CD14-positive monocyte (primary cell): ENCODE data around the gene SATL1. TPM values are rescaled to one million over a fixed set of nuclear protein-coding genes. Genes with fewer than 3 reads are reported as not detected.

Experiments used
- DNase-seq, 3 donors: peaks; one replicate each; pipeline ENCODE4 v3.0.0-alpha.2; 2011 to 2022
- H2AFZ ChIP-seq: 2 replicates; pipeline ENCODE4 v1.6.0; 2012; ENCODE audit warnings: mild to moderate bottlenecking, low read depth, low read length, inconsistent platforms; ENCODE audit not compliant: insufficient read depth, poor library complexity, severe bottlenecking
- H3K27ac ChIP-seq, 2 donors: 1 replicate in 1 of 2; 2 replicates in 1 of 2; pipeline ENCODE4 v1.5.1; 2012 to 2013; ENCODE audit warnings: low read length in 2 of 2, control low read depth in 1 of 2, inconsistent platforms in 1 of 2, low read depth in 1 of 2, mild to moderate bottlenecking in 1 of 2
- H3K27me3 ChIP-seq, 2 donors: one replicate each; pipeline versions ENCODE4 v1.6.0 to v1.6.1; 2011 to 2013; ENCODE audit warnings: low read length in 2 of 2; ENCODE audit not compliant: control insufficient read depth in 2 of 2, insufficient read depth in 2 of 2
- H3K36me3 ChIP-seq, 2 donors: replicated peaks in 1 of 2; 1 replicate in 1 of 2; 2 replicates in 1 of 2; pipeline versions ENCODE4 v1.5.1 to v1.6.1; 2012 to 2013; ENCODE audit warnings: low read length in 2 of 2, control low read depth in 1 of 2, inconsistent platforms in 1 of 2, mild to moderate bottlenecking in 1 of 2; ENCODE audit not compliant: insufficient read depth in 2 of 2, control insufficient read depth in 1 of 2
- H3K4me1 ChIP-seq, 2 donors: 1 replicate in 1 of 2; 2 replicates in 1 of 2; pipeline versions ENCODE4 v1.5.1 to v1.6.1; 2012 to 2013; ENCODE audit warnings: low read length in 2 of 2, control low read depth in 1 of 2, inconsistent platforms in 1 of 2, mild to moderate bottlenecking in 1 of 2, moderate library complexity in 1 of 2; ENCODE audit not compliant: insufficient read depth in 2 of 2, control insufficient read depth in 1 of 2
- H3K4me2 ChIP-seq: replicated peaks from 2 replicates; pipeline ENCODE3; 2012; ENCODE audit warnings: low read length, moderate library complexity, mild to moderate bottlenecking; ENCODE audit not compliant: poor library complexity, severe bottlenecking; ENCODE audit errors: extremely low read depth
- H3K4me3 ChIP-seq, 3 experiments: fragments of 200-600 bp in 1 of 3; sonication (generic) in 1 of 3; replicated peaks in 1 of 3; 1 replicate in 2 of 3; 2 replicates in 1 of 3; pipeline ENCODE4 v1.5.1; 2011 to 2013; ENCODE audit warnings: low read length in 3 of 3, mild to moderate bottlenecking in 3 of 3, control low read depth in 2 of 3, low read depth in 2 of 3, inconsistent platforms in 1 of 3, moderate library complexity in 1 of 3
- H3K79me2 ChIP-seq: 2 replicates; pipeline ENCODE4 v1.6.0; 2012; ENCODE audit warnings: mild to moderate bottlenecking, control low read depth, inconsistent platforms, low read length, moderate library complexity; ENCODE audit not compliant: insufficient read depth
- H3K9ac ChIP-seq: 2 replicates; pipeline ENCODE4 v1.6.0; 2017; ENCODE audit warnings: low read length, mild to moderate bottlenecking; ENCODE audit not compliant: insufficient read depth, poor library complexity, severe bottlenecking
- H3K9me3 ChIP-seq, 2 donors: replicated peaks in 1 of 2; 1 replicate in 1 of 2; 2 replicates in 1 of 2; pipeline versions ENCODE4 v1.5.1 to v1.6.1; 2012 to 2013; ENCODE audit warnings: low read length in 2 of 2, control low read depth in 1 of 2; ENCODE audit not compliant: control insufficient read depth in 1 of 2, insufficient read depth in 1 of 2
- H4K20me1 ChIP-seq: 2 replicates; pipeline ENCODE4 v1.6.0; 2012; ENCODE audit warnings: mild to moderate bottlenecking, low read length, control low read depth, moderate library complexity; ENCODE audit not compliant: insufficient read depth
- H3K27ac Mint-ChIP-seq, 7 donors: one replicate each; pipeline ENCODE4 v1.8.0; 2020; ENCODE audit warnings: mild to moderate bottlenecking in 7 of 7, mixed read lengths in 7 of 7, moderate library complexity in 6 of 7, inconsistent platforms in 2 of 7
- H3K27me3 Mint-ChIP-seq, 3 donors: one replicate each; pipeline ENCODE4 v1.8.0; 2021 to 2022; ENCODE audit warnings: low read depth in 3 of 3, mild to moderate bottlenecking in 3 of 3, mixed read lengths in 3 of 3, moderate library complexity in 3 of 3, inconsistent platforms in 1 of 3
- H3K36me3 Mint-ChIP-seq, 2 donors: one replicate each; pipeline ENCODE4 v1.8.0; 2020; ENCODE audit warnings: mixed read lengths in 2 of 2, inconsistent platforms in 1 of 2, mild to moderate bottlenecking in 1 of 2
- H3K4me1 Mint-ChIP-seq: one replicate; pipeline ENCODE4 v1.8.0; 2020; ENCODE audit warnings: mild to moderate bottlenecking, mixed read lengths
- H3K4me3 Mint-ChIP-seq, 2 donors: one replicate each; pipeline ENCODE4 v1.8.0; 2020; ENCODE audit warnings: mild to moderate bottlenecking in 2 of 2, mixed read lengths in 2 of 2, moderate library complexity in 1 of 2
- H3K9me3 Mint-ChIP-seq, 7 donors: one replicate each; pipeline ENCODE4 v1.8.0; 2020 to 2022; ENCODE audit warnings: mixed read lengths in 7 of 7, mild to moderate bottlenecking in 6 of 7, moderate library complexity in 6 of 7, inconsistent platforms in 2 of 7
- CTCF ChIP-seq: fragments of 200-600 bp; IDR thresholded peaks from one replicate; pipeline ENCODE4 v1.8.0; 2022; ENCODE audit warnings: antibody characterized with exemption, mild to moderate bottlenecking
- WGBS: methylation state at CpG from one replicate; pipeline ENCODE4 v1.1.5; 2013; ENCODE audit warnings: missing lambda C conversion rate; ENCODE audit not compliant: insufficient coverage; 5-methylcytosine and 5-hydroxymethylcytosine counted together
- intact Hi-C, 2 donors: fragments of 100-400 bp; cut with micrococcal nuclease; formaldehyde crosslinking; loops; one replicate each; pipeline versions ENCODE4 v1.15.0 to v1.15.1; 2023
- polyA plus RNA-seq, 3 donors: library from polyadenylated mRNA; depleted of rRNA in 1 of 3; unstranded in 2 of 3; stranded (reverse) in 1 of 3; fragments of 300-500 nt in 2 of 3; fragments of >200 nt in 1 of 3; fragmentation: Illumina TruSeq in 2 of 3; gene quantifications; 1 replicate in 2 of 3; 2 replicates in 1 of 3; pipeline ENCODE4 v1.2.3, GENCODE V29; 2012 to 2021

The SATL1 gene
- polyA plus RNA-seq, 3 donors, result not detected

DNA sequence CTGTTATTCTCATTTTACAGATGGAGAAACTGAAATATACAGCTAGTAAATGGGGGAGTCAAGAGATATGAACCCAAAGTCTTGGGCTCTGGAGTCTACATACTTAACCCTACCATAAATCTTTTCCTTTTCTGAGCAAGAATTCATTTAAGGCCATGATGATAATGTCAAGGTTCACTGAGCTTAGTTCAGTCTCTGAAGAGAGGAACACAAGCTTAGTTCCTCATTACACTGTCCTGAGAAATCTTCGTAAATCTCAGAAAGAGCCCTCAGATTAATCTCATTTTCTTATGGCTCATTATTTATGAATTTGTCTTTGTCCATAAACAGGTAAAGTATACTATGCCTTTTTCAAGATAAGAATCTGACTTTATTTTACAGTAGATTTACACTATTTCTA lies 104.2 kb downstream of the SATL1 start:
- Histone ChIP-seq H2AFZ (no peak overlapping the region), H3K4me2 (no peak overlapping the region), H3K27ac (no peak overlapping the region), H3K4me3 (no peak overlapping the region), H4K20me1 (no peaks in the 10 kb centered on the region), H3K9ac (no peak overlapping the region), H3K36me3 (no peaks in the 10 kb centered on the region), H3K27me3 (no peaks in the 10 kb centered on the region), H3K9me3 (no peaks in the 10 kb centered on the region), H3K79me2 (no peaks in the 10 kb centered on the region), H3K4me1 (no peaks in the 10 kb centered on the region)
- H3K27me3 Mint-ChIP-seq, result peaks cover 0 to 1% (median 1%) of the 10 kb centered on the region in 3 donors
- DNase-seq, result no peak
- H3K4me1 Mint-ChIP-seq, result no peaks in the 10 kb centered on the region
- H3K36me3 Mint-ChIP-seq, result no peaks in the 10 kb centered on the region
- intact Hi-C loops, result no loop called here
- WGBS, result no CpG with 5 or more reads among the region's 1 CpG
- H3K27ac Mint-ChIP-seq, result no peak overlapping the region
- peaks cover 0 to 2% (median 0%) of the 10 kb centered on the region in 7 donors for H3K9me3 Mint-ChIP-seq
- H3K4me3 Mint-ChIP-seq, result no peak overlapping the region
- TF ChIP-seq CTCF, result no peak

DNA sequence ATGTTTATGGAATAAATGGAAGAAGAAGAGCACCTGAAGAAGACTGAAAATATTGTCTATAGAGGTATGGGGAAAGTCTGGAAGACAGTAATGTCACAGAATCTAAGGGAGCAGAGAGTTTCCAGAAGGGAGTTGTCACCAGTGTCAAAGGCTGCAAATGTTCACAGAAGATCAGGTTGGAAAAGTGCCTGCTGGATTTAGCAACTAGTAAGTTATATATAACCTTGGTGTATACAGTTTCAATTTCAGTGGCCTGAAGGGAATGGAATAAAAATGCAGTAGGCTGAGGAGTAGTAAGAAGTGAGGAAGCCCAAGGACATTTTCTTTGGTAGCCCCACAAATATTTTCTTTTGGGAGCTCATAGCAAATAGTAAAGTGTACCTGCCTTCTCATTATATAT lies 107.2 kb downstream of the SATL1 start:
- Histone ChIP-seq H3K36me3 (no peaks in the 10 kb centered on the region), H4K20me1 (no peaks in the 10 kb centered on the region), H3K9ac (no peak overlapping the region), H3K79me2 (no peaks in the 10 kb centered on the region), H3K27me3 (no peaks in the 10 kb centered on the region), H2AFZ (no peak overlapping the region), H3K9me3 (no peaks in the 10 kb centered on the region), H3K4me1 (no peaks in the 10 kb centered on the region), H3K4me2 (no peak overlapping the region), H3K4me3 (no peak overlapping the region), H3K27ac (no peak overlapping the region)
- no peaks in the 10 kb centered on the region for H3K4me1 Mint-ChIP-seq
- H3K27ac Mint-ChIP-seq, result no peak overlapping the region
- peaks cover 0 to 8% (median 4%) of the 10 kb centered on the region in 7 donors for H3K9me3 Mint-ChIP-seq
- intact Hi-C loops, result no loop called here
- no peak for TF ChIP-seq CTCF
- peaks cover 0 to 1% (median 1%) of the 10 kb centered on the region in 3 donors for H3K27me3 Mint-ChIP-seq
- no peaks in the 10 kb centered on the region for H3K36me3 Mint-ChIP-seq
- DNase-seq, result no peak
- H3K4me3 Mint-ChIP-seq, result no peak overlapping the region
